ENCODE measurements around the gene TNFAIP8L1.

GRCh38 chr19:4600082-4600481 lies 39.2 kb upstream of the TNFAIP8L1 start:
- TF ChIP-seq ZNF274 (IDR thresholded peaks at IDR 0.05; ENCODE audit: low read depth, low read length) (no peak), SUZ12 (IDR thresholded peaks at IDR 0.05; ENCODE audit: extremely low read depth, insufficient read depth, insufficient read length) (no peak)
